Panc1 (cell line): ENCODE data around the gene MED12L.

Experiments used
- CTCF ChIP-seq: fragments of 450-650 bp; IDR thresholded peaks from 2 replicates; pipeline ENCODE4 v1.5.1; 2017; ENCODE audit warnings: mild to moderate bottlenecking
- POLR2AphosphoS5 ChIP-seq: IDR thresholded peaks from 2 replicates; pipeline ENCODE4 v1.6.1; 2012; ENCODE audit warnings: mild to moderate bottlenecking, low read depth, low read length, moderate library complexity
- REST ChIP-seq, 2 experiments: IDR thresholded peaks; 2 replicates each; pipeline ENCODE4 v1.6.1; 2011 to 2012; ENCODE audit warnings: low read depth in 2 of 2, control low read depth in 1 of 2, low read length in 1 of 2, mild to moderate bottlenecking in 1 of 2, moderate library complexity in 1 of 2; ENCODE audit not compliant: insufficient read depth in 1 of 2

GRCh38 chr3:151356794-151357462, 271.5 kb downstream of the MED12L start:
- TF ChIP-seq CTCF (no peak), REST (IDR thresholded peaks at IDR 0.05; ENCODE audit: insufficient read depth in 1 of 2, low read depth in 2 of 2, low read length in 1 of 2) (no peak), POLR2AphosphoS5 (no peak)
